SKM-1 treated with dmso at 0.1 percent for 144 hours (cell line): ENCODE measurements around the gene ENOX1.

Experiments used
- DNase-seq: peaks from one replicate; lab custom pipeline; 2025; ENCODE audit not compliant: unreplicated experiment; lab: John Stamatoyannopoulos, UW

The ENOX1 gene

DNA sequence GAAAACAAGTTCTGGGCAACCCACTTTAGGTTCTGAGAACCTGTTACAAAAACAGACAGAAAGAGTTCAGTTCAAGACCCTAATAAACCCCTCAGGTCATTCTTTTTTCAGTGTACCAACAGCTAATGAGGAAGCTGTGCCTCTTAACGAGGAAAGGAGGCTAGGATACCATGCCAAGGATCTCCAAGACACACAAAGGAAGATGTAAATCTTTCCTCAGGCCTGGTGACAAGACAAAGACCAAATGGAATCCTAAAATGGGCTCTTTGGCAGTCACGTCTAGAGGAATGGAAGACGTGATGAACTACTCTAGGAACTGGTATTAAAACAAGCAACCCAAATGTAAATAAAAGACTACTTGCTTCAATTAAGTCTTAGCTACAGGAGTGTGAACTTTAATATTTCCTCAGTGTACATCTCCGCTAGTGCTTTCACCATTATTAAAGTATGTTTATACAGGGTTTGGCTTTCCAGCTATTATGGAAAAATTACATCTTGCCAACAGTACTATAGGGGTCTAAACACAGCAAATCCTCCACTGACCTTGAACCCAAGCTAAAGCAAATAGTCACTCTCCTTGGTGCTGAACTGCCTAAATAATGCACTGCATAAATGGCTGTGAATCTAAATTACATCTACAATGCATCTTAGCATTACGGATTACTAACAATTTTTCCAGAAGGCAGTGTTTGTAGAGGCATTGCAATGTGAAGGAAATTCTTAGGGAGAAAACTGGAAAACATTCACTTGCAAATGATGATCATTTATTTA, 42.3 kb downstream of the ENOX1 start:
- no peak for DNase-seq

DNA sequence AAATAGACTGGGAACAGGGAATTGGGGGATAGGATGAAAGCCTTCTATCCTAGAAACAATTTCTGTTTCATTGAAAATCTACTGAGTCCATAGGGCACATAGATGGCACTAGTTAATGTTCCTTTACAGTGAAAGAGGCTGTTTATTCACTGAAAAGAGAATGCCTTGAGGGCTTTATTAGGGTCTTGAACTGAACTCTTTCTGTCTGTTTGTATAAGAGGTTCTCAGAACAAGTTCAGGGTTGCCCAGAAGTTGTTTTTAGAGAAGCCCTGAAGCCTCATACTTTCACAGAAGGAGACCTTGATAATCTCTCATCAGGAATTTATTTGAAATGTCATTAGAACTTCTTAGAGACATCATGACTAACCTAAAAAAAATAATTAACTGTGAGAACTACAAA, 43.9 kb downstream of the ENOX1 start:
- DNase-seq, result no peak

DNA sequence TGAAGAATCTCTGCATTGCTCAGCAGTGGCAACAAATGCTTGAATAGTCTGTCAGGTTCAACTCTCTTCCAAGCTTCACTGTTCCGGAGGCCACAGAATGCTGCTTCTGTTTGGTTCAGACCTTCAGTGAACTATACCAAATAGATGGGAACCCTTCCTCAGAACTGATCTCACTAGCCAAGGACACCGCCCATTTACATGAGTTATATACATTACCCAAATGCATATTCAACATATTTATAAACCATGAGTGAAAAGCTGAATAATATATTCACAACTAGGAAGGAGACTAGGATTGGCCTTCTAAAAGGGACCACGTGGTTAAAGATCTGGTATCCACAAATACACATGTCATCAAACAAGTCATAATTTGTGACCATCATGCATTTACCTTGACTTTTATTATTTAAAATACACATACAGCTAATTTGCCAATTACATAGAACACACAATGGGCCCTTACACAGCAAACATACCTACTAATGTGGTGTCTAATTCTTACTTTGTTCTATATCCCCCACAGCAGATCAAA, 49.3 kb downstream of the ENOX1 start:
- DNase-seq, result no peak

DNA sequence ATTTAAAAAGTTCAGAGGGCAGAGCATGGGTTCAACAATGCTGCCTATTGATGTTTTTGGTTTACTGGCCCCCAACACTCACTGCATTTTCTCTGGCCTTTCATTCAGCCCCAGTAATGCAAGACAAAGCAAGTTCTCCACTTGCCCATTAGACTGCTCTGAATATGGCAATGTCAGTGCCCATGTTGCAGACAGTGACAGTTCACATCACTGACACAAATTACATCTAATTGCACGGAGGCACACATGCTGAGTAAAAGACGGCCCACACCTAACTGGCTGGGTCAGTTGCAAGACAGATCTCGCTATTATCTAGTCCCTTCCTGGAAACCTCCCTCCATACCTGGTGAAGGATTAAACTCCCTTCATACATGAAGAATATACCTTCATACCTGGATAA, 54.0 kb downstream of the ENOX1 start:
- no peak for DNase-seq

DNA sequence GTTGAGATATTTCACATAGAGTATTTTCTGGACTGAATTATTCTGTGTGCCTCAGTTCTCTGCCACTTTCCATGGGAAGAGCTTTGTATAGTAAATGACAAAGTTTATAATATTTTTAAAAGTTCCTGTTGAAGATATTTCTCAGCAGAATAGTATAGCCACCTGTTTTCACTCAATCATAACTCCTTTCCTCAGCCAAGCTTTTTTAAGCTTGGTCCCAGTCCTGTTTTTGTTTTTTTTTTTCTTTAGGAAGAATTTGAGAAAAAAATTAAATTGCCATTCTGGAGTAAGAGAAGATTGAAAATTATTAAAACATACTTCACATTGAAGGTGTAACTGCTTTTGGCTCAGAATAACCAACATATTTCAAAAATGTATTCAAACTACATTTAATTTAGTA, 55.5 kb downstream of the ENOX1 start:
- no peak for DNase-seq

GRCh38 chr13:43730642-43731041, 56.1 kb downstream of the ENOX1 start:
- DNase-seq, result no peak

GRCh38 chr13:43728421-43728820, 58.4 kb downstream of the ENOX1 start:
- no peak for DNase-seq

DNA sequence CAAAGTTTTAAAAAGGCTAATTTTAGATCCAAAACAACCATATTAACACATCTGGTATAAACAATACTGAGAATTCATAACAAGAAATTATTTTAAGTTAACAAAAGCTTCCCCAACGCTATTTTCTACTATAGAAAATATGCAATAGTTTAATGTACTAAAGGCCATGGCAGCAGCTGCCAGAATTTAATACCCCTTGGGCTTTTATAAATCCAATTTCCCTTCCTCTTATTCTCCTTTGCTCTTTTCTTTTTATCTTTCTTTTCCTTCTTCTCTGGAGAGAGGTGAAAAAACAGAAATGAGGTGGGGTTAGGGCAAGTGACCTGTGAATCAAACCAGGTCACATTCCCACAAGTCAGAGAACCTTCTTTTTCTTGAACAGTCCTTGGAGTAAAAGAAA, 58.9 kb downstream of the ENOX1 start:
- DNase-seq, result no peak

DNA sequence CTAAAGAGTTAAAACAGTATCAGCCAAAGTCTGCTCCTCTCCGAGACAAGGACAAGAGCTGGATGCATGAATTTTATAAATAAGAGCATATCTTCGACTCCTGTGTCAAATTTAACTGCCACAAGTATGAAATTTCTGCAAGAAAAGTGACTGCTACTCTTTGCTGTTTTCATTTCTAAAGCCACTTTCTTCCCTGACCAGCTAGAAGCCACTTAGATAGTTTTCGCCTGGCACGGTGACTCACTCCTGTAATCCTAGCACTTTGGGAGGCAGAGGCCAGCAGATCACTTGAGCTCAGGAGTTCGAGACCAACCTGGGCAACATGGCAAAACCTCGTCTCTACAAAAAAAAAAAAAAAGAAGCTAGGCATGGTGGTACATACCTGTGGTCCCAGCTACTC, 61.3 kb downstream of the ENOX1 start:
- no peak for DNase-seq

- no peak for DNase-seq
Observed at GRCh38 chr13:43720780-43721397, 65.9 kb downstream of the ENOX1 start.

GRCh38 chr13:43698758-43699157, 88.0 kb downstream of the ENOX1 start:
- no peak for DNase-seq

- no peak for DNase-seq
Observed at GRCh38 chr13:43698009-43698408, 88.8 kb downstream of the ENOX1 start.

DNA sequence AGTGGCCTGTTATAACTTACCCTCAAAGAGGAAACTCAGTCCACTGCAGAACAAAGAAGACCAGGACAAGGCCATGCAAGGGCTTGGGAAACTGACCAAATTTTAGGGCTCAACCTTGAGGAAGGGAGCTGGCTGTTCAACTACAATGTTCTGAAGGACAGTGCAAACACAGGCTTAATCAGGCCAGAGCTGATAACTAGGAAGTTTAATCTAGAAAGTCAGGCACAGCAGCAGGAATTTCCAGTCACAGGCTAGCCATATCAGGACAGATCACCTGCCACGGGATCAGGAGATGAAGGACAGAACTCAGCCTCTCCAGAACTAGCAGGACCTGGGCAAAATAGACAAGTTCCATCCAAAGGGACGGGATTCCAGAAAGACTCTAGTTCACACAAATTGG, 89.4 kb downstream of the ENOX1 start:
- DNase-seq, result no peak

DNA sequence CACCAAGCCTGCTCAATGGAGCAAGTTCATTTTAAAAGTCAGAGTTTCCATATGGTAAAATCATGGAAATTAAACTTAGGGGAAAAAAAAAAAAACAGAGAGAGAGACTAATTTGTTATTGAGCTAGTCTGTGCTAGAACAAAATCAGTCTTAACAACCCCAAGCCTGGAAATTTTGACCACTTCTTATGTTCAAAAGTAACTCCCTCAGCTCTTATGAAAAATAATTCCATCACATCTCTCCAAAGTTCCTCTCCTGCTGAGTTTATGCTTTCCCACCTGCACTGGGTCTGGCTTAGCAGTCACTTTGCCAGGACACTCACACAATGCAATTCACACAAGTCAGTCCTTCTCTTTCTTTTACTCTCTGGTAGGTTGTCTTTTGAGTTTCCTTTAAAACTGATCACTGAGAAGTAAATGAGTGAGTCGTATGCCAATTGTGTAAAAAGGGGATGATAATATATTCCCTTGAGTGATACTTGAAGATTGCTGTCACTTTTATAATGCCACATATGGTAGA, 92.6 kb downstream of the ENOX1 start:
- DNase-seq, result no peak

DNA sequence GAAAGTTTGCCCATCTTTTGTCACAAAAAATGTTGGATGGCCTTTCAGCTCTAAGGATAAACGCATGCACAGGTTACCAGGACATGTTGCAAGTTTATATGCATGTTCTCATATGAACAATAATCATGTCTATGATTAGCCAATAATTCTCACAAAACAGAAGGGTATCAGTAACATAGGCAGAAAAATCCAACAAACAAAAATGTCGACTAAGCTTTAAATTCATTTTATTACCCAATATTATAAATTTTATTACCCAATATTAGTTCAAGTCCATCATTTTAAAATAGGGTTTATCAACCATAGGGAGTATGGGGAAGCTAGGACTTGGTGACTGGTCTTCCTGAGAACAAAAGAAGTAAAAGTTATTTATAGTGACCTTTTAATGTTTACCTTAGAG, 93.1 kb downstream of the ENOX1 start:
- no peak for DNase-seq

DNA sequence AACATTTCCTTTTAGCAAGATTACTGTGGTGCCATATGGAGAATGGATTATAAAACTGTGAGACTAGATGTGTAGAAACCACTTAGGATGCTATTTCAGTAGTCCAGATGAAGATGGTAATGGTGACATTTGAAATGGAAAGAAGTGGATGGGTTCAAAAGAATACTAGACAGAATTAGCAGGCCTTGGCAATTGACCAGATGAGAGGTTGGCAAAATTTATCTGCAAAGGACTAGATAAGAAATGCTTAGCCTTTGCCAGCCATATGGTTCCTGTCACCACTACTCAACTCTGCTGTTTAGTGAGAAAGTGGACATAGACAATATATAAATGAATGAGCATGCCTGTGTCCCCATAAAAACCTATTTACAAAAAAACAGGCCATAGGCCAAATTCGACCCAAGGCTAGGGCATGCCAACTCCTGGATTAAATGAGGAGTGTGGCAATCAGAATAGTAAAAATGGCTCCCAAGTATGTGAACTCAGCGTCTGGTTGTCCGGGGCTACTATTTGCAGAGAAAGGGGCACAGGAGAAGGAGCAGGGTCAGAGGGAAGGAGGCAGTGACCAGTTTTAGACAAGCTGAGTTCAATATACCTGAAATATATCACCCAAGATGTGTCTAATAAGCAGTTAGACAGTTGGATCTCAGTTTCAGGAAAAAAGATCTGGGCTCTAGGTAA, 98.4 kb downstream of the ENOX1 start:
- DNase-seq, result no peak

DNA sequence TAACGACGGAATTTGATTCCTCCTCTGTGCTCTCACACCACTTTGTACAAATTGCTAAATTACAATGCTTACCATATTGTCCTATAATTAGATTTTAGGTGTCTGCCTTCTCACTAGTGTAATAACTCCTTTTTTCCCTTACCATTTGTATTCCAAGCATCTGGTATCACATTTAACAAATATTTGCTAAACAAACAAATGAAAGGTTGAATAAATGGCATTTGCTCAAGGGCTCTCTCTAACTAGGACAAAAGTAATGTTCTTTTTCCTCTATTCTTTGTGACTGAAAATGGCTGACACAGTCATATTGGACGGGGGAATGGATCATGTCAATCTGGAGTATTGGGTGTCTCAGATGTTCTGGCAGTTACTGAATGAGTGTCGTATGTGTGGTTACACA, 99.7 kb downstream of the ENOX1 start:
- no peak for DNase-seq

DNA sequence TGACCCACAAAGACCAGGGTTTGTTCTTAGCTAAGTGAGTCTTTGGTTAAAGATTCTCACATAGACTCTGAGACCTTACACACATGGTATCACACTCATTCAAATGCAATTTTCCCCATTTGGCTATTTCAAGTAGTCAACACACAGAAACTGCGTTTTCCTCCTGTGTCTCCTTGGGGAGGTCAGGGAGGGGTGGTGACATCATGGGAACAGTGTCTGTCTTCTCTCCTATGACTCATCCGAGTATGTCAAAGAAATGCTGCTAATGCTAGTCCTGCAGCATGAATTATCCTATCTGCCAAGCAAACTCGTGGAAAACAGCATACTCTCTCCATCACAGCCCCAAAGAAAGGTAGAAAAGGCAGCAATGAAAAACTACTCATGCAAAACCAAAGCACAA, 100.2 kb downstream of the ENOX1 start:
- no peak for DNase-seq

DNA sequence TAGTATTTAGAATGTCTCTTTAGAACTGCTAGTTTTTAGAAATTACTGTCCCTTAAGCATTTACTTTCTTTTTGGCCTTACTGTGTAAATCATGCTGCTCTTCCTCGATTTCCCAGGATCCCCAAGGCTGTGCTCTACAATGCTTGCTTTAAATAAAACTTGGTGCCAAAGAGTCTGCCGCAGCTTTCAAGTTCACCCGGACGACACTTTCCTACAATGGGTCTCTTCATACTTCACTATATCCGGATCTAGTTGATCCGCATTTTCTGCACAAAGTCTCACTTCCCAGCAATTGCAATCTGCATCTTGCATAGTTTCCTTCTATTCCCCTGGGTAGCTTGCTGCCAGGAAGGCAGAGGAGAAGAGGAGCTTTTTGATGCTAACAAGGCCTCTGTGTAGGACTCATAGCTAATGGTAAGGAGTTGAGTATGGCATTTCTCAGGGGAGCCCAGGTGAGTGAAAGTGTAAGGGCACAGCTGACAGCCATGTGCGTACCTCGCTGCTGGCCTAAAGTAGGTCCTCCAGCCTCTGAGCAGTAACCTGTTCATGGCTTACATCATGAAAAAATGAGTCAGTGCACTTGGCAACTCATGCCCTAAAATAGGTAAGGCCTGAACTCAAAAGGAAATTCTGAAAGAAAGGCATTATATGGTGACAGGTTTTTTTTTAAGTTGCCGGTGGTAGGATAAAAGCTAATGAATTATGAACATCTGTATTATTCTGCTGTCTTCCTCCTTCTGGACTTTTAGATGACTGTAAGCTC, 101.6 kb downstream of the ENOX1 start:
- DNase-seq, result no peak

DNA sequence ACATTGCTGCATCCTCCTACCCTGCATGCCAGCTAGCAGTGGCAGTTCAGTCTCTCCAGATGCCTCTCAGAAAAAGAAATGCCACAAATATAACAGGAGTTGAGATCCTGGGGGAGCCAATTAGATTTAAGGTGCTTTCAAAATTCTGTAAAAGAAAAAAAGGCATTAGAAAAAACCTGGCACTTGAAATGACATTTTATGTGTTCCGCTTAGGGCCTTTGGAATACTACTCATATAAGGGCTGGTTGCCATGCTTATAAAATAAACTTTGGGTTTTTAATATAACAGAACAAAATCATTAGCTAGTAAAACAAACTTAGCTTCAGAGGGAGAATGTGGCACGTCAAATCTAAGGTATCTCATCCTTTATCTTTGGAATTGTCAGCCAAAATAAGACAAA, 104.1 kb downstream of the ENOX1 start:
- no peak for DNase-seq

- no peak for DNase-seq
Observed at GRCh38 chr13:43676320-43676719, 110.5 kb downstream of the ENOX1 start.
